ENCODE data around the gene MCRS1. TPM values are rescaled to one million over a fixed set of nuclear protein-coding genes. Genes with fewer than 3 reads are reported as not detected.
A peak's percentile ranks its signal among the peaks of the same experiment; 100 is the strongest.

The MCRS1 gene
- total and polyA plus RNA-seq, 4 donors: 29.4 to 78.9 (median 67.5) TPM

DNA sequence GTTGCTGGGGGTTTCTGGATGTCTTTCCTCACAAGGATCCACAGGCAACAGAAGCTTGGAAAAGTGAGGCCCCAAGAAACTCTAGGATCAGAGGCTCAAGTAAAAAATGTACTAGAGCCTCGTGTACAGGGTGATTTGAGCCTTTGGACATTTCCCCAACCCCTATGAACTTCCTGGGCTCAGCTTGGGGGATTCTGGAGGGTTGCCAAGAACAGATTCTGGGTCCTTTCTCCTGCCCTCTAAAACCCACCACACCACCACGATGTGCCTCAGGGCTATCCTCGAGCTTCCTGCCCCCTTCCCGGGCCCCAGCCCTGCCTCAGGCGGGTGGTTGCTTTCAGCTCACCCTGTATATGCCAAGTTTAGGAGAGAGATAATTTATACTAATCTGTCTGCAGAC, 36.9 kb upstream of the MCRS1 start:
- no peak for DNase-seq (ENCODE audit: low read depth in 4 of 6, low spot score in 6 of 6)
- Histone ChIP-seq H3K36me3 (ENCODE audit: control insufficient read depth, insufficient read depth, low read length) (peaks cover 11% of the 10 kb centered on the region), H3K27ac (ENCODE audit: low read depth, low read length) (no peak overlapping the region), H3K4me1 (ENCODE audit: control insufficient read depth, insufficient read depth, low read length) (no peaks in the 10 kb centered on the region), H3K4me3 (ENCODE audit: low read depth, low read length) (no peak overlapping the region), H3K9me3 (ENCODE audit: control insufficient read depth, insufficient read depth, low read length) (no peaks in the 10 kb centered on the region), H3K27me3 (ENCODE audit: control insufficient read depth, insufficient read depth, low read length) (no peaks in the 10 kb centered on the region)
- WGBS (ENCODE audit: insufficient coverage): no CpG with 5 or more reads among the region's 5 CpGs

DNA sequence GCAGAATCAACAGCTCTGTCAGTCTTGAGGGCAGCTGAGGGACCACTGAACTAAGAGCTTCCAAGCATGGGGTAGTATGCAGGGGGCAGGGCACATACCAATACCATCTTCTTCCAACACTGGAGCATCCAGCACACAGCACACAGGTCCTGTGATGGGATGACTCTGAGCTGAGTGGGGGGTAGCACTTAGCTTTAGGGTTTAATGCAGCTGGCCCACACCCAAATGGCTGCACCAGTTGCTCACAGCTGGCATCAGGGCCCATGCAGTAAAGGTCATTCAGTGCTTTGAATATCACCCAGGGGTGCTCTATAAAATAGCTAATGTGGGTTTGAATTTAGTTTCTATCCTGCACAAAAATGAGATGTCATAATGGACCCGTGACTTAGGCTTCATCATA, 35.8 kb upstream of the MCRS1 start:
- WGBS (ENCODE audit: insufficient coverage): 83% methylated on average over 1 of the region's 1 CpG
- DNase-seq (ENCODE audit: low read depth in 4 of 6, low spot score in 6 of 6): peak in 1 of 6 donors; percentile 81

DNA sequence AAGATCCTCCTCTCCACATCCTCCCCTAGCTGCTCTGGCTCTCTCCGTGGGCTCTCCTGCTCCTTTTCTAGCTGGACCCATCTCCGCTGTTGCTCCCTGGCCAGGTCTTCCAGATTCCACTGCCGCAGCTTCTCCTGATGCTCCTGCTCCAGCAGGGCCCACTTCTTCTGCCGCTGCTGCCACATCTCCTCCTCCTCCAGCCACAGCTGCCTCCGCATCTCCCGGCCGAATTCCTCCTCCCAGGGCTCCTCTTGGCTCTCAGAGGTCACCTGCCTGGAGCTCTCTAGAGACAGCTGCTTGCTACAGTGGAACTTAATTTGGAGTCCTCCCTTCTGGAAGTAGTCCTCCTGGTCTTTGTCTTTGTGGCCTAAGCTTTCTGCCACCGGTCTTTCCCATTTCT, 32.0 kb upstream of the MCRS1 start:
- DNase-seq (ENCODE audit: low read depth in 4 of 6, low spot score in 6 of 6): no peak
- peaks cover 25% of the 10 kb centered on the region for H3K36me3 ChIP-seq (ENCODE audit: control insufficient read depth, insufficient read depth, low read length)
- no peaks in the 10 kb centered on the region for H3K4me1 ChIP-seq (ENCODE audit: control insufficient read depth, insufficient read depth, low read length)
- WGBS (ENCODE audit: insufficient coverage): 100% methylated on average over 5 of the region's 8 CpGs
- H3K9me3 ChIP-seq (ENCODE audit: control insufficient read depth, insufficient read depth, low read length): no peaks in the 10 kb centered on the region
- H3K27ac ChIP-seq (ENCODE audit: low read depth, low read length): no peak overlapping the region
- no peaks in the 10 kb centered on the region for H3K27me3 ChIP-seq (ENCODE audit: control insufficient read depth, insufficient read depth, low read length)
- no peak overlapping the region for H3K4me3 ChIP-seq (ENCODE audit: low read depth, low read length)

More for the DNA sequence above, 35.8 kb upstream of the MCRS1 start:
- H3K4me3 ChIP-seq (ENCODE audit: low read depth, low read length): no peak overlapping the region
- no peaks in the 10 kb centered on the region for H3K9me3 ChIP-seq (ENCODE audit: control insufficient read depth, insufficient read depth, low read length)
- H3K27me3 ChIP-seq (ENCODE audit: control insufficient read depth, insufficient read depth, low read length): no peaks in the 10 kb centered on the region
- no peak overlapping the region for H3K27ac ChIP-seq (ENCODE audit: low read depth, low read length)
- H3K36me3 ChIP-seq (ENCODE audit: control insufficient read depth, insufficient read depth, low read length): peaks cover 20% of the 10 kb centered on the region
- no peaks in the 10 kb centered on the region for H3K4me1 ChIP-seq (ENCODE audit: control insufficient read depth, insufficient read depth, low read length)

GRCh38 chr12:49598527-49598926, 30.6 kb upstream of the MCRS1 start:
- no peak overlapping the region for H3K4me3 ChIP-seq (ENCODE audit: low read depth, low read length)
- H3K36me3 ChIP-seq (ENCODE audit: control insufficient read depth, insufficient read depth, low read length): peaks cover 22% of the 10 kb centered on the region
- no peak overlapping the region for H3K27ac ChIP-seq (ENCODE audit: low read depth, low read length)
- no peaks in the 10 kb centered on the region for H3K4me1 ChIP-seq (ENCODE audit: control insufficient read depth, insufficient read depth, low read length)
- WGBS (ENCODE audit: insufficient coverage): 68% methylated on average over 8 of the region's 10 CpGs
- no peaks in the 10 kb centered on the region for H3K9me3 ChIP-seq (ENCODE audit: control insufficient read depth, insufficient read depth, low read length)
- H3K27me3 ChIP-seq (ENCODE audit: control insufficient read depth, insufficient read depth, low read length): no peaks in the 10 kb centered on the region
- no peak for DNase-seq (ENCODE audit: low read depth in 4 of 6, low spot score in 6 of 6)

DNA sequence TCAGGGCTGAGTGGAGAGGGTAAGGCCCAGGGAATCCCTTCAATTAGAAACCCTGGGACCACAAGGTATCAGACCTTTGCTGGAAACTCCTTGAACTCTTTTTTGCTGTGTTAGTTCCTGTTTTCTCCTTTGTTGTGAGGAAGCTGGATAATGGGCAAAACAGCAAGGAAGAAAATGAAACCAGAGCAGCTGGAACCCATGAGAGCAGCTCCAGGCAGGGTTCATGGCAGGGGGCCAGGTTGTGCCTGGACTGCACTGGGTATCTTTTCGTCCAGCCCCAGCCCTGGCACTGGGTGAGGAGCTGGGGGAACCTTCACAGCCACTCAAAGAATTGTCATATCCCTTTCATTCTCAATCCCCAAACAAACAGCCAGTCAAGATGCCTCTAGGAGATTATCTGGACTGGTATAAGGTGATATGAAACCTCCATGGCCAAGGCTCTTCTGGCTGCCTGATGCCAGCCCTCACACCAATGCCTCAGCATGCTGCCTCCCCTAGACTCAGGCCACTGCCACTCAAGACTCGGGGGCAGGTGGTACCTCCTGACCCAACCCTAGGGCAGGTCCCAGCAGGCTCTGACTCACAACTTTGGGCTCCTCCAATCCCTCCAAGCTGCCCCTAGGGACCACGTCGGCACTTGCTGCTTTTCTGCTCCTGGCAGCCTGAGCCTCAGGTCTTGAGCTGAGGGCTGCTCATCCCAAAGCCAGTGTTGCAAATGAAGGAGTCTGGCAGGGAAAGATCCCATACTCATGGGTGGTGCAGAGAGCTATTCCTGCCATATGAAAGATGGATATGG, 21.0 kb upstream of the MCRS1 start:
- Histone ChIP-seq H3K9me3 (ENCODE audit: control insufficient read depth, insufficient read depth, low read length) (peaks cover 1% of the 10 kb centered on the region), H3K4me1 (ENCODE audit: control insufficient read depth, insufficient read depth, low read length) (no peaks in the 10 kb centered on the region), H3K27ac (ENCODE audit: low read depth, low read length) (no peak overlapping the region), H3K27me3 (ENCODE audit: control insufficient read depth, insufficient read depth, low read length) (no peaks in the 10 kb centered on the region), H3K36me3 (ENCODE audit: control insufficient read depth, insufficient read depth, low read length) (peaks cover 28% of the 10 kb centered on the region), H3K4me3 (ENCODE audit: low read depth, low read length) (no peak overlapping the region)
- WGBS (ENCODE audit: insufficient coverage): 94% methylated on average over 3 of the region's 4 CpGs
- DNase-seq (ENCODE audit: low read depth in 4 of 6, low spot score in 6 of 6): no peak

DNA sequence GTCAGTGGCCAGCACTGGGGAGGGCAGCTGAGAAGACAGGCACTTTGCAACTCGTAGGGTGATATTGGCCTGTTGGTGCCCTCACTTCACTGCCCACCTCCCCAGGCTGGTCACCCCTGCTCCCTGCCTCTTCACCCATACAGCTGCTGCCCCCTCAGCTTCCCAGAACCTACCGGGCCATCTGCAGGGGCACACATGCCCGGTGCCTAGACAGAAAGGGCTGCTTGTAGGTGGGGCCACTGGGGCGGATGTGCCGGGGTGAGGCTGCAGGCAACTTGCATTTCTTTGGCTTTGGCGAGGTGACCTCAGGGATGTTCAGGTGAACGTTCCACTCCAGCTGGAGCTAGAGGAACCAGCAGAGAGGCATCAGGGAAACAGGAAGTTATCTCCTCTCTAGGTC, 20.3 kb upstream of the MCRS1 start:
- Histone ChIP-seq H3K4me1 (ENCODE audit: control insufficient read depth, insufficient read depth, low read length) (no peaks in the 10 kb centered on the region), H3K27ac (ENCODE audit: low read depth, low read length) (no peak overlapping the region), H3K36me3 (ENCODE audit: control insufficient read depth, insufficient read depth, low read length) (peaks cover 33% of the 10 kb centered on the region), H3K9me3 (ENCODE audit: control insufficient read depth, insufficient read depth, low read length) (peaks cover 1% of the 10 kb centered on the region), H3K27me3 (ENCODE audit: control insufficient read depth, insufficient read depth, low read length) (no peaks in the 10 kb centered on the region), H3K4me3 (ENCODE audit: low read depth, low read length) (no peak overlapping the region)
- 91% methylated on average over 7 of the region's 7 CpGs for WGBS (ENCODE audit: insufficient coverage)
- no peak for DNase-seq (ENCODE audit: low read depth in 4 of 6, low spot score in 6 of 6)

DNA sequence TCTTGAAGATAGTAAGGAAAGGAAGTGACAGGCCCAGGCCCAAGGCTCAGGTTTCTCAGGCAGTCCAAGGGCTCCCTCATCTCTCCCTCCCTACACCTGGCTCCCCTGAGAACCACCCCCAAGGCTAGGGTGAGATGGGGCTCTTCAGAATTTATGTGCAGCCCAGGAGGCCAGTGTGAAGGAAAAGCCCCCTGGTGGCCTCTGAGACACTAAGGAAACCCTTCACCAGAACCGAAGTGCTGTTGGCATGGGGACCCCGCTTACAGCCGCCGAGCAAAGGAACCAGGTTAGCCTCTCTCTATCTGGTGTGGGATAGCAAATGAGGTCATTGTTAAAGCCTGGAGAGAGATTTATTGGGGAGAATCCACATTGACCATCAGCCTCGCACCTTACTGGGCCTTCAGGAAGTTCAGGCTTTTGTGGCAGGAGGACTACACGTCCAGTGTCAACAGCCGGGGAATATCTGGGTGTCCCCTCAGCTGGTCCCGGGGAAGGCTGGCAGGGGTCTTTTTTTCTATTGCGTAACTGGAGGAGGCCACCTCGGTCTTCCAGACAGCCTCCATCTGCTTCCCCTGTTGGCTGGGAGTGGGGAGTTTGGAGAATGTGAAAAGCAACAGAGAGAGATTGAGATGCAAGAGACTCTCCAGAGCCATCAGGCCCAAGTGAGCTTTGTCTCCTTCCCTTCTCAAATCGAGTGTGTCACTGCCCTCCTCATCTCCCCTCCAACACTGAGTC, 19.4 kb upstream of the MCRS1 start:
- Histone ChIP-seq H3K36me3 (ENCODE audit: control insufficient read depth, insufficient read depth, low read length) (peaks cover 33% of the 10 kb centered on the region), H3K9me3 (ENCODE audit: control insufficient read depth, insufficient read depth, low read length) (peaks cover 1% of the 10 kb centered on the region), H3K27ac (ENCODE audit: low read depth, low read length) (no peak overlapping the region), H3K4me3 (ENCODE audit: low read depth, low read length) (no peak overlapping the region), H3K27me3 (ENCODE audit: control insufficient read depth, insufficient read depth, low read length) (no peaks in the 10 kb centered on the region), H3K4me1 (ENCODE audit: control insufficient read depth, insufficient read depth, low read length) (no peaks in the 10 kb centered on the region)
- WGBS (ENCODE audit: insufficient coverage): 97% methylated on average over 8 of the region's 11 CpGs
- no peak for DNase-seq (ENCODE audit: low read depth in 4 of 6, low spot score in 6 of 6)

- 89% methylated on average over 14 of the region's 16 CpGs for WGBS (ENCODE audit: insufficient coverage)
- Histone ChIP-seq H3K4me1 (ENCODE audit: control insufficient read depth, insufficient read depth, low read length) (peaks cover 1% of the 10 kb centered on the region), H3K27me3 (ENCODE audit: control insufficient read depth, insufficient read depth, low read length) (no peaks in the 10 kb centered on the region), H3K4me3 (ENCODE audit: low read depth, low read length) (no peak overlapping the region), H3K36me3 (ENCODE audit: control insufficient read depth, insufficient read depth, low read length) (peaks cover 33% of the 10 kb centered on the region), H3K9me3 (ENCODE audit: control insufficient read depth, insufficient read depth, low read length) (no peaks in the 10 kb centered on the region), H3K27ac (ENCODE audit: low read depth, low read length) (no peak overlapping the region)
- DNase-seq (ENCODE audit: low read depth in 4 of 6, low spot score in 6 of 6): no peak
These were observed 17.8 kb upstream of the MCRS1 start for GRCh38 chr12:49585477-49586459.

- H3K27ac ChIP-seq (ENCODE audit: low read depth, low read length): no peak overlapping the region
- peaks cover 9% of the 10 kb centered on the region for H3K4me1 ChIP-seq (ENCODE audit: control insufficient read depth, insufficient read depth, low read length)
- no peak for DNase-seq (ENCODE audit: low read depth in 4 of 6, low spot score in 6 of 6)
- 81% methylated on average over 5 of the region's 7 CpGs for WGBS (ENCODE audit: insufficient coverage)
- H3K9me3 ChIP-seq (ENCODE audit: control insufficient read depth, insufficient read depth, low read length): no peaks in the 10 kb centered on the region
- H3K36me3 ChIP-seq (ENCODE audit: control insufficient read depth, insufficient read depth, low read length): peaks cover 33% of the 10 kb centered on the region
- H3K27me3 ChIP-seq (ENCODE audit: control insufficient read depth, insufficient read depth, low read length): no peaks in the 10 kb centered on the region
- H3K4me3 ChIP-seq (ENCODE audit: low read depth, low read length): no peak overlapping the region
These were observed 16.6 kb upstream of the MCRS1 start for GRCh38 chr12:49584591-49584990.
